HepG2 (cell line): ENCODE data around the gene RPS6KL1. TPM values are rescaled to one million over a fixed set of nuclear protein-coding genes. Genes with fewer than 3 reads are reported as not detected.

Experiments
- FOXP1 ChIP-seq, 2 experiments: fragments of 450-650 bp in 1 of 2; IDR thresholded peaks; 2 replicates each; pipeline ENCODE4 v1.6.1; 2017 to 2018; ENCODE audit warnings: antibody characterized with exemption in 1 of 2
- GATAD2A ChIP-seq: IDR thresholded peaks from 2 replicates; pipeline ENCODE4 v1.6.1; 2016
- HMGXB4 ChIP-seq, 2 experiments: sonication (generic) in 1 of 2; formaldehyde crosslinking in 1 of 2; IDR thresholded peaks; 2 replicates each; pipeline versions ENCODE4 v1.4.0 to v1.6.1; 2018 to 2020; ENCODE audit warnings: missing genetic modification reagents in 2 of 2, borderline replicate concordance in 1 of 2, low read depth in 1 of 2, mild to moderate bottlenecking in 1 of 2, missing biosample characterization in 1 of 2
- HNRNPH1 ChIP-seq: fragments of 200-400 bp; formaldehyde crosslinking; optimal IDR thresholded peaks from 2 replicates; pipeline ENCODE3; 2017; ENCODE audit warnings: mild to moderate bottlenecking, low read depth, low read length
- KIAA2018 ChIP-seq: sonication (generic); formaldehyde crosslinking; IDR thresholded peaks from 2 replicates; pipeline ENCODE4 v1.5.0; 2020; ENCODE audit warnings: mild to moderate bottlenecking, missing genetic modification reagents, borderline replicate concordance
- ZBTB43 ChIP-seq: sonication (generic); formaldehyde crosslinking; conservative IDR thresholded peaks from 2 replicates; pipeline ENCODE4 v1.4.0; 2020; ENCODE audit warnings: missing genetic modification reagents
- ZFP37 ChIP-seq: sonication (generic); formaldehyde crosslinking; IDR thresholded peaks from 2 replicates; pipeline ENCODE4 v1.4.0; 2020; ENCODE audit warnings: missing genetic modification reagents, borderline replicate concordance
- ZKSCAN1 ChIP-seq: fragments of 150-350 bp; IDR thresholded peaks from 2 replicates; pipeline ENCODE4 v1.6.1; 2014; ENCODE audit warnings: low read length
- ZNF407 ChIP-seq: sonication (generic); formaldehyde crosslinking; IDR thresholded peaks from one replicate; pipeline ENCODE4 v1.5.1; 2020; ENCODE audit warnings: mild to moderate bottlenecking, missing genetic modification reagents; ENCODE audit errors: not compliant biosample characterization
- polyA plus RNA-seq, 8 experiments: library from polyadenylated mRNA; depleted of rRNA in 3 of 8; stranded (reverse) in 7 of 8; unstranded in 1 of 8; fragments of >200 nt; fragmentation: Illumina TruSeq in 4 of 8; extraction: Trizol in 4 of 8; gene quantifications; 2 replicates each; pipeline versions ENCODE4 v1.2.1 to v1.2.3, GENCODE V29; 2011 to 2016; ENCODE audit warnings: low read depth in 4 of 8, missing spikeins in 1 of 8, mixed read lengths in 1 of 8; ENCODE audit not compliant: insufficient read depth in 1 of 8
- total RNA-seq, 5 experiments: library from RNA; depleted of rRNA; stranded (reverse); fragments of >200 nt; fragmentation: Illumina TruSeq; extraction: Trizol; gene quantifications; 2 replicates each; pipeline ENCODE4 v1.2.3, GENCODE V29; 2016; ENCODE audit warnings: low read depth in 1 of 5

The RPS6KL1 gene
- total and polyA plus RNA-seq, 2 of the 13 experiments (the other 11 are each of a cell fraction or from before 2014, with no cell fraction given): 6.5 to 11.5 TPM

- TF ChIP-seq ZNF407 (CRISPR knock-in tag) (no peak), HNRNPH1 (no peak), KIAA2018 (no peak), ZBTB43 (CRISPR knock-in tag) (no peak), ZFP37 (no peak), FOXP1 (IDR thresholded peaks at IDR 0.05) (peak; percentile 63; the same call in 1 of the 2 replicates), FOXP1 (CRISPR knock-in tag; IDR thresholded peaks at IDR 0.05) (peak; percentile 88), ZKSCAN1 (no peak), HMGXB4 (CRISPR knock-in tag; IDR thresholded peaks at IDR 0.05; ENCODE audit: borderline replicate concordance in 1 of 2, low read depth in 1 of 2) (peak in 1 of 2 experiments; percentile 57; a peak in 1 of 4 replicates), GATAD2A (CRISPR knock-in tag) (peak; percentile 91)
Observed at GRCh38 chr14:74898694-74899093, 24.4 kb downstream of the RPS6KL1 start (continued).
